RPMI7951 (cell line): ENCODE data around the gene OR2T6. TPM values are rescaled to one million over a fixed set of nuclear protein-coding genes. Genes with fewer than 3 reads are reported as not detected.
"Not testable (repeated sequence)": the region's sequence is repeated elsewhere in the genome, so short reads cannot be mapped to it uniquely, and the experiment has no call there.

ENCODE experiments used
- DNase-seq: peaks from one replicate; pipeline ENCODE4 v3.0.0-alpha.2; 2012; ENCODE audit warnings: low read depth
- total RNA-seq: library from RNA; depleted of rRNA; stranded (reverse); fragments of >200 nt; shearing (Covaris generic); gene quantifications from 2 replicates; pipeline ENCODE4 v1.2.3, GENCODE V29; 2014; rRNA removed

Gene OR2T6
- total RNA-seq = not detected in 2 replicates

DNA sequence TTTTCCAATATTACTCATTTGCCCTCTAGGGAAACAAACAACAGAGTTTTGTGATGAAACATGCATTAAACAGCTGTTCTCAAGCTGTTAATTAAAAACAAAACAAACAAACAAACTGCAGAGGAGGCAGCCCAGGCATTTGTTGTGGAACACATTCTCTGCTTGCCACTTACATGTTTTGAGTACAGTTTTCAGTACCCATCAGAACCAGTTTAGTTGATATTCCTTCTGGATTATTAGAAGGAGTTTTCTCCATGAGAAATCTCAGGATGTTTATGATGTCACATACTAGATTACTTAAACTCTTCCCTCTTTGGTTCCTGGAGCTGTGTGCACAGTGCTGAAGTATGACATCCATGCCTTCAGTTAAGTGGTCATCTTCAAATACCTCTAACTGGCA, at the start of gene OR2T6:
OR2T6 (plus strand) TSS at position 301 of the 400 bp plus-strand sequence. CDS start 11,863 bp downstream, outside the sequence.
- no peak for DNase-seq

DNA sequence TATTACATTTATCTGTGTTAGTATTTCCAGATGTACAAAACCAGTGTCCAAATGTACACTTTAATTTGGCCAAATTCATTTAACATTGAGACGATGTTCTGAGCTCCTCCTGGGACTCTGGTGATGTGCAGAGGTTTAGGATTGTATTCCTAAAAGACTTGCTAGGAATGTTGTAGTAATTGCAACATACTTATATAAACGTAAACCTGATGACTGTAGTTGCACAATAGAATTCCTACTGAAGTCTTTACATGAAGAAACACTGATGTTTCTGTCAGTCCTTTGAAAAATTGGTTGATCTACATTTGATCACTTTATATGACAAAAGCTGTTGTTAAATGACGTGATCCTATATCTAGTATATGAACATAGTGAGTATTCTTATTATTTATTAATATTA, 32.1 kb upstream of the OR2T6 start:
- no peak for DNase-seq

DNA sequence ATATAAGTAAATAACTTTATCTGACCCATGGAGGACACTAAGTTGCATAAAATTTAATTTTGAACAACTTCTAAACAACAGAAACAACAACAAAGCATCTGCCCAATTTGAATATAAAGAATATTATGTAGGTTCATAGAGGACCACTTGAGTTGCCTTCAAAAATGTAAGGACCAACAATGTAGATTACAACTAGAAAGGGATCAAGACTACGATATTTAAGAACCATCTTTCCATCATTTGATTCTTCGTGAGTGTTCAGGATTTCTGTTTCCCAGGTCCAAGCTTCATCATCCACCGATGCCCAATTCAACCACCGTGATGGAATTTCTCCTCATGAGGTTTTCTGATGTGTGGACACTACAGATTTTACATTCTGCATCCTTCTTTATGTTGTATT, 27.1 kb upstream of the OR2T6 start, which contains the start of gene OR14C36:
OR14C36 (plus strand) TSS at position 301 of the 400 bp plus-strand sequence; CDS start at position 301, 0 bp downstream.
- no peak for DNase-seq

DNA sequence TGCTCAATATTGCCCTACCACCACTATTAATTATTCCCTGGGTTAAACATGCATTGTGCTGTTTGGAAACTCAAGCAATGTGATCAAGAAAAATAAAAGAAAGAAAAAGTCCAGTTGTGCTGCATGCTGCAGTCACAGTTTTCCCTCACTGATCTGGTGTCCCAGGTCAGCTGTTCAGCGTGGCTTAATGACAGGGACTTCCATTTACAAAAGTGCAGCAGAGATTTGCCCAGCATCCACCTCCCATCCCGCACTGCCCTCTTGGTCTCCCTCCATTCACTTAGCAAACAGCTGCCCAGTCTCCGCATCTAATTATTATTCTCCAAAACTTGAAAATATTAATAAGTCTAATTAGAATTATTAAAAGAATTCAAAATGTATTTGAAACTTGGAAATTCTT, 16.1 kb upstream of the OR2T6 start:
- DNase-seq = no peak

GRCh38 chr1:248361121-248361715, 14.3 kb upstream of the OR2T6 start, which contains the start of gene OR2T4:
Gene OR2T4, plus strand, starts transcription at chr1:248361665. Its CDS starts 0 bp downstream, at chr1:248361665.
- no peak for DNase-seq

- no peak for DNase-seq
These were observed 8.9 kb upstream of the OR2T6 start for GRCh38 chr1:248366609-248367008.

DNA sequence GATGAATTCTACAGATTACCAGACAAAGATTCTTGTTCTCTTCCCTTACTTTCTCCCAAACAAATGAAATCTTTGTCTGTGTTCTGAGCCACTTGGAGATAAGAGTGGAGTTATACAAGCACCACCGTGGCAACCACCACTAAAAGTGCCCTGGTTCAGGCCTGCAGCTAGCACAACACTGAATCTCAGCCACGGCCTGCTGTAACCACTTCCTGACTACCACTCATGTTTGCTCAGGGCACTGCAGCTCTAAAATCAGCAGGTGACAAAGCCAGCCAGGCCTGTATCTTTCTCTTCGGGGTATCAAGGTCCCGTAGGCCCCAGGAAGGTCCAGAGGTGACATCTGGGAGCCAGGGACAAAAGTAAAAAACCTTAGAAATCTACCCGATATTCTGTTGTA, 3.2 kb upstream of the OR2T6 start:
- DNase-seq = no peak

DNA sequence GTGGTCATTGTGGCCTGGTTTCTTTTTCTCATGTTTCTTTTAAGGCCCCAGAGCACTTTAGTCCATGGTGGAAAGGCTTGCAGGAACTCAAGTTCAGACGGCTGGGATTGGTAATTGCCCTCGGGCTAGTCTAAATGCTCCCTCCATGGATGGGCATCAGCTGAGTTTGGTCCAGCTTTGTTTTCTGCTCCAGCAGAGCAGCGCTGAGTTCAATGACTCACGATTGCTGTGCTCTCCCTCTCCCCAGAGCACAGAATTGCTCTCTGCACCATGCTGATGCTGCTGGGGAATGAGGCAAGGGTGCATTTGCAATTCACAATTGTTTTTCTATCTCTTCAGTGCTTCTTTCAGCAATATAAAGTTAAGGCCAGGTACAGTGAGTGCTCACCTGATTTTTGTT, 1.8 kb upstream of the OR2T6 start:
- peak; percentile 1 for DNase-seq

DNA sequence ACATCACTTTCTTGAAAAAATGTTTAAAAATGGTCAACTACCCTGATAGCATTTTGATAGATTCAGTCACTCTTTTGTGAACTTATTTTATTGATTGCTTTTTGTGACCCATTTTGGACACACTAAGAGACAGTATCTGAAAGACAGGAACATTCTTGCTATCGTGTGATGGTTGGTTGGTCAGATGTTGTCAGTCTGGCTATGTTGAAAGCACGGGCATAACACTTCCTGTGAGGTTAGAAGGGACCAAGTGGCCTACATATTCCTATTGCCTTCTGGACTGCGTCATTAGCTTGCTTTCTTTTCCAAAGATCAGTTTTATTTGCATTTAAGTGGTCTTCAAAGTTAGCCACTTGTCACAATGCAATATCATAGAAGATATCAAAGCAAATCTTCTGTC, 1.4 kb downstream of the OR2T6 start:
- no peak for DNase-seq

DNA sequence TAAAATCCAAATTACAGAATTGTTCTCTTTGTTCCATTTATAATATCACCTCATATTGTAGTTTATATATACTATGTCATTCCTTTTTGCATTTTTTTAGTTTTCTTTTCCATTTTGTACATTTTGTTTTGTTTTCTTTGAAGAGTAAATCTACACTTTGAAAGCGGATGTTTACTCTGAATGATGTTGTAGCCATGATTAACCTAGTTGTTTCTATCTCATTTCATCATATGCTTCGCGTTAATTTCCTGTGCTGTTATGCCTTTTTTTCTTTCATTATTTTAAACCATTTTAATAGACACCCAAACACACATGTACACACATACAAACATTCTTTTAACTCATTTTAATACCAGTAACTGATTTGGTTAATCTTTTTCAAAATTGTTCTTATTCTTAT, 5.3 kb downstream of the OR2T6 start:
- no peak for DNase-seq

- DNase-seq = no peak
These were observed 12.9 kb downstream of the OR2T6 start for GRCh38 chr1:248388426-248388825.

- DNase-seq = no peak
These were observed 17.5 kb downstream of the OR2T6 start for GRCh38 chr1:248393050-248393449.

DNA sequence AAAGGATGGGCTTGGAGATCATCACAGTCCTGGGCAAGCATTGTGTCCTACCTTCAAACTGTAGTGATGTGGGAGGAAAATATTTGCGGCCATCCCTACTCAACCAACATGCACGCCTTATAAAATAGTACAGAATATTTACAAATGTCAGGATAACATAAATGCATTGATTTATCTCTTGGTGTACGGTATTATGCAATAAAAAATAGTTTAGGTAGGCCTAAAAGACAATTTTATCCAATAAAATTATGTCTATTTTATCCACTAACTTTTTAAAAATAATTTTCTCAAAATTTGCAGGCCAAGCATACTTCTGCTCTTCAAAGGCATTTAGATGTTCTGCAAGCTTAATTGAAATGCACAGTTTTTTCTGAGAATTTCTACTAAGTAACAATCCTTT, 27.2 kb downstream of the OR2T6 start, which contains the start of gene OR2T1:
OR2T1 (plus strand) TSS at position 301 of the 400 bp plus-strand sequence. CDS start 3,100 bp downstream, outside the sequence.
- DNase-seq = no peak

GRCh38 chr1:248404024-248404423, 28.5 kb downstream of the OR2T6 start:
- DNase-seq = no peak

DNA sequence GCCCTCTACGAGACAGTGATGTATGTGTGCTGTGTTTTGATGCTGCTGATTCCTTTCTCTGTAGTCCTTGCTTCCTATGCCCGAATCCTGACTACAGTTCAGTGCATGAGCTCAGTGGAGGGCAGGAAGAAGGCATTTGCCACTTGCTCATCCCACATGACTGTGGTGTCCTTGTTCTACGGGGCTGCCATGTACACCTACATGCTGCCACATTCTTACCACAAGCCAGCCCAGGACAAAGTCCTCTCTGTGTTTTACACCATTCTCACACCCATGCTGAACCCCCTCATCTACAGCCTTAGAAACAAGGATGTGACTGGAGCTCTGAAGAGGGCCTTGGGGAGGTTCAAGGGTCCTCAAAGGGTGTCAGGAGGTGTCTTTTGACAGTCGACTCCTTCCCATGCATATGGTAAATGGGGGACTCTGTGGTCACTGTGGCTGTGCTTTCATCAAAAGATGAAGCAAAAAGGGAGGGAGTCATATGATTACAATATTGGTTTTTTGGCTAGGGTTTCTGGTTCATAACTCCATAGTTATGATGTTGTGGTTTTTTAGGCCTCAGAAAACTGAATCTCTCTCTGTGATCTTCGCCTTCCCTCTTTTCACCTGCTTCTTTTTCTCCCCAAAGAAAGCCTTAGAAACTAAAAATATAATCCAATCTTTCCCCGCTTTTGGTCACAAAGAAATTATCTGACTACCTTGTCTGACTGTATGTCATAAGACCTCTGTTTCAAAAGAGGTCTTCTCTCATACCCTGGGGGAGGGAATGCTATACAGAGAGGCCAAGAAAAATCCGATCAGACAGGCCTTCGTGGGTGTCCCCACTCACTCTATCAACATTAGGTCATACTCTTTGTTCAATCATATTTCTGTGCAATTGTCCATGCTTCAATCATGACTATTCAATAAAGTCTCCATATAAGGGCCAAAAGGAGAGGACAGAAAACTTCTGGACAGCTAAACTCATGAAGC, 31.5 kb downstream of the OR2T6 start:
- DNase-seq = no peak

GRCh38 chr1:248416226-248416625, 40.7 kb downstream of the OR2T6 start:
- no peak for DNase-seq

GRCh38 chr1:248417854-248418253, 42.3 kb downstream of the OR2T6 start:
- DNase-seq = no peak

DNA sequence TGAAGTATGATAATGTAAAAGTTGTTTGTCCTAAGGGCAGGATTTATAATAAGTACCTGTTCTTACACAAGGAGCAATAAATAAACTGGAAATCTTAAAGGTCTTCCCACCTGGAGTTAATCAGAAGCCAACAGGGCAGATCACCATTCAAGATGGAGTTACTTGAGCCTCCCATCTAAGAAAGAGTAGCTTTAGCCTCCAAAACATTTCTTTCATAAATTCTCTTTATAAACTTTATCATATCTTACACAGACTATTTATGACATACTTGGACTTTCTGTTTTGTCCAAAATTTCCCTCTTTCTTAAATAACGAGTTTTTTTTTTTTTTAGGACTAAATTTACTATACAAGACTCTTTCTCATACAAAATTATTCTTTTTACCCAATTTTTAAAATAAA, 45.8 kb downstream of the OR2T6 start:
- DNase-seq = peak; percentile 7

DNA sequence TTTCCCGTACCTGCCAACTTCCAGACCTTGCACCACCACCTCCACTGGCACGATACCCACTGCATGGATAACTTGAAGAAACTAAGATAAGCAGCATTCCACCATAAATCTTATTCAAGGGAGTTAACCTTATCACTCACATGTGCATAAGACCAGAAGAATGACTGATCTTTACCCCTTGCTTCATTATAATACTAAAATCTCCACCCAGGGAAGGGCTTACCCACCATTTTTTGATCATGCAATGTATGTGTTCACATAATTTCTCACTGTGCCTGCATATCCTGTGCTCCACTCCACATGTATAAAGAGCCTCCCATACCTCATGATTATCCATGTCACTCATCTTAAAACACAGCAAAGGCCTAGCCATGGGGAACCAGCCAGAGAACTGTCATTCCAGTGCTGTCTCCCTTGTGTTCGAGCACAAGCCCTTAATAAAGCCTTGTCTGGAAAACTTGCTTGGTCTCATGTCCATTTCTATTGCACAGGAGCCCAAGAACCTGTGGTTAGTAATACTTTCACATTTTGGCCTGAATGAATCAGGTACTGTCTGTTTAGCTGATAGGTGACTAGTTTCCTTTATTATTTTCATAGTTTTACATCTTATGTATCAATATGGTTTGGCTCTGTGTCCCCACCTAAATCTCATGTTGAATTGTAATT, 52.1 kb downstream of the OR2T6 start:
- not testable (repeated sequence) for DNase-seq

GRCh38 chr1:248428192-248428533, 52.6 kb downstream of the OR2T6 start:
- not testable (repeated sequence) for DNase-seq

GRCh38 chr1:248431683-248432082, 56.1 kb downstream of the OR2T6 start:
- not testable (repeated sequence) for DNase-seq

- DNase-seq = not testable (repeated sequence)
These were observed 56.7 kb downstream of the OR2T6 start for GRCh38 chr1:248432201-248432600.
